GM21360 (cell line): ENCODE data around the gene PREX1.
"Not testable (repeated sequence)": the region's sequence is repeated elsewhere in the genome, so short reads cannot be mapped to it uniquely, and the experiment has no call there.

Experiments
- ATAC-seq: cut with Tn5 transposase; IDR thresholded peaks from one replicate; pipeline ENCODE4 v1.9.1; 2021; ENCODE audit warnings: mild to moderate bottlenecking, moderate library complexity; ENCODE audit not compliant: unreplicated experiment

PREX1 gene

DNA sequence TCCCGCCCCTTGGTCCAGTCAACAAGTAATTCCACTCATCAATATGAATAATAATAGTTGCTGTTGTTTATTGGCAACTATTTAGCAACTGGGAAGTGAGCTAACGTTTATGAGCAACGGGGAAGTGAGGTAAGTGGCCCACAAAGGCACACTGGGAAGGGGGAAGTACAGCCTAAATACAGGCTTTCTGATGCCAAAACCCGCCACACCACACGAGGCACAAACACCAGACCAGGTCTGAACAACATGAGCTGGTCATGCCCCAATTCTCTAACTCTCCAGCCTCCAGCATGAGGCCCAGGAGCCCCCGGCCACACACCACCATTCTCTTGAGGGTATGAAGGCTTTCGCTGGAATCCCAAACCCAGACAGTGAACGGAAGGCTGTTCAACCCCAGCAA is 50.8 kb downstream of the PREX1 start:
- no peak for ATAC-seq

- no peak for ATAC-seq
Observed at GRCh38 chr20:48776306-48776705, 51.5 kb downstream of the PREX1 start.

DNA sequence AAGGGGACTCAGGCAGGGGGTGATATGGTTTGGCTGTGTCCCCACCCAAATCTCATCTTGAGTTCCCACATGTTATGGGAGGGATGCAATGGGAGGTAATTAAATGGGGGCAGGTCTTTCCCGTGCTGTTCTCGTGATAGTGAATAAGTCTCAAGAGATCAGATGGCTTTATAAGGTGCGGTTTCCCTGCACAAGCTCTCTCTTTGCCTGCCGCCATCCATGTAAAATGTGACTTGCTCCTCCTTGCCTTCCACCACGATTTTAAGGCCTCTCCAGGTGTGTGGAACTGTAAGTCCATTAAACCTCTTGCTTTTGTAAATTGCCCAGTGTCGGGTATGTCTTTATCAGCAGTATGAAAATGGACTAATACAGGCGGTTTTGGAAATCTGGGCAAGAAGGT is 52.3 kb downstream of the PREX1 start:
- ATAC-seq, result not testable (repeated sequence)

DNA sequence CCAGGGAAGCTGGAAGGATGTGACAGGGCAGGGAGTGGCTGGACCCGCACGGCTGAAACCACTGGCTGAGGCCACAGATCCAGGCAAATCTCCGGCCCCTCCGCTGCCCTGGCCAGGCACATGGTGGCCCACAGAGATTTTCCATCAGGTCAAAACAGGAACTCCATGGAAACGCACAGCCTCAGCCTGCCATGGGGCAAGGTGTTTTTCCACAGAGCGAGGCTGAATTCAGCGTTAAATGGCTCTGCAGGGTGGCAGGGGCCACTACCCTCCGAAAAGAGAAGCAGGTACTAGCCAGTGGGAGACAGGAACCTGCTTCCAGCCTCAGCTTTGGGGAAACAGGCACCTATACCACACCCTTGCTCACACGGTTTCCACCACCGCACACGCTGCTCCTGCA is 53.1 kb downstream of the PREX1 start:
- ATAC-seq, result no peak

DNA sequence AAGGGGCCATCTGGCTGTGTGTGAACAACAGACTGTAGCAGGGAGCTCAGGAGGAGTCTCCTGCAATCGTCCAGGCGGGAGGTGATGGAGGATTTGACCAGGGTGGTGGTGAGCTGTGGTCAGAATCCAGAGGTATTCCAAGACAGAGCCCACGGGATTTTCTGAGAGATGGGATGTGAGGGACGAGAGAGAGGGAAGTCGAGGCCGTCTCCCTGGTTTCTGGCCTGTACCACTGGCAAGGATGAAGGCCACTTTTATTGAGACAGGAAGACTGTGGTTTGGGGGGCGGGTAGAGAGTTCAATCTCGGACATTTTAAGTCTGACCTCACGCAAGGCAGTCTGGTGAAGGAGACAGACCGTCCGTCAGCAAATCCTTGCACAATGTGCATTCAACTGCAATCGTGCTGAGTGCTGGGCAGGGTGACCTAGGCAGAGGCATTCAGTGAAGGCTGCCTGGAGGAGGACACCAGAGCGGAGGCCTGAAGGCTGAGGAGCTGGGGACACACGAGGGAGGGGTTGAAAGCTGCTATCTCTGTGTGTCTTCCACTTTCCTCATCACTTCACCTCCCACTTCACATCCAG is 53.9 kb downstream of the PREX1 start:
- no peak for ATAC-seq

- no peak for ATAC-seq
Observed at GRCh38 chr20:48772183-48772976, 55.4 kb downstream of the PREX1 start.

DNA sequence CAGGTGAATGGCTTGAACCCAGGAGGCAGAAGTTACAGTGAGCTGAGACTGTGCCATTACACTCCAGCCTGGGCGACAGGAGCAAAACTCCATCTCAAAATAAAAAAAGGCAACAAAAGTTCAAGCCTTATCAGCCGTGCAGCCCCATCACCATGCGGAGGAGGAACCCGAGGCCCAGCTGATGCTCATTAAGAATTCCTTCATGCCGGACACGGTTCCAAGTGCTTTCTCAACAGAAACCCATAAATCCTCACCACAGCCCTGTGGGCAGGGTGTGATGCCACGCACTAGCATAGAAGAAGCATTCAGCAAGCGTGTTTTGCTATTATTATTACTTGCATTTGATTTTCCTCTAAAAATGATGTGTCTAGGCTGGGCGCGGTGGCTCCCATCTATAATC is 56.3 kb downstream of the PREX1 start:
- no peak for ATAC-seq

DNA sequence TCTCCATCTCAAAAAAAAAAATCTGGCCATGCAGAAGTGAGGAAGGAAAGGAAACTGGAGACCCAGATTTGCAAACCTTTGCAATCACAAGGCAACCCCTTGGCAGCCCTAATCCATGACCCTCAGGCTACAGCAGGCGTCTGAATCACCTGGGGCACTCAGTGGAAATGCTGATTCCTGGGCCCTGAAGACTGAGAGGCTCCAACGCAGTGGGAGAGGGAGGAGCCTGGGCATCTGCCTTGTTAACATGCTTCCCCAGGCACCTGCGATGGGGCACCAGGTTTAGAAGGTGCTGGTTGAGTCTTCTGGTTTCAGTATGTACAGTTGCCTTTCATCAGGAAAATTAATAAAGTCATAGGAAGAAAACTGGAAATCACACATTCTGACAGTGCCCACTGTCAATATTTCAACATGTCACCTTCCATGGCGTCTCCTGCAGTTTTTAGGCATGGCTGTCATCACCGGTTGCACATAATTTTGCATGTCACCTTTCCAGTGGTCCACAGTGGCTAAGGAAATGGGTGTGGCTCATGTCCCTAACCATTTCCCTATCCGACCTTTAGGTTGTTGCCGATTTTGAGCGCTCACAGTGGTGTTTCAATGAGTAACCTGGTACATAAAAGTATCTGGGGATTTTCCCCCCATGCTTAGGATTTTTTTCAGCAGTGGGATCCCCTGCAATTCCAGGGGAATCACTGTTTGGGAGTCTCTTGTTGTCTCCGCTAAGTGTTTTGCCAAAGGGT is 56.9 kb downstream of the PREX1 start:
- no peak for ATAC-seq

DNA sequence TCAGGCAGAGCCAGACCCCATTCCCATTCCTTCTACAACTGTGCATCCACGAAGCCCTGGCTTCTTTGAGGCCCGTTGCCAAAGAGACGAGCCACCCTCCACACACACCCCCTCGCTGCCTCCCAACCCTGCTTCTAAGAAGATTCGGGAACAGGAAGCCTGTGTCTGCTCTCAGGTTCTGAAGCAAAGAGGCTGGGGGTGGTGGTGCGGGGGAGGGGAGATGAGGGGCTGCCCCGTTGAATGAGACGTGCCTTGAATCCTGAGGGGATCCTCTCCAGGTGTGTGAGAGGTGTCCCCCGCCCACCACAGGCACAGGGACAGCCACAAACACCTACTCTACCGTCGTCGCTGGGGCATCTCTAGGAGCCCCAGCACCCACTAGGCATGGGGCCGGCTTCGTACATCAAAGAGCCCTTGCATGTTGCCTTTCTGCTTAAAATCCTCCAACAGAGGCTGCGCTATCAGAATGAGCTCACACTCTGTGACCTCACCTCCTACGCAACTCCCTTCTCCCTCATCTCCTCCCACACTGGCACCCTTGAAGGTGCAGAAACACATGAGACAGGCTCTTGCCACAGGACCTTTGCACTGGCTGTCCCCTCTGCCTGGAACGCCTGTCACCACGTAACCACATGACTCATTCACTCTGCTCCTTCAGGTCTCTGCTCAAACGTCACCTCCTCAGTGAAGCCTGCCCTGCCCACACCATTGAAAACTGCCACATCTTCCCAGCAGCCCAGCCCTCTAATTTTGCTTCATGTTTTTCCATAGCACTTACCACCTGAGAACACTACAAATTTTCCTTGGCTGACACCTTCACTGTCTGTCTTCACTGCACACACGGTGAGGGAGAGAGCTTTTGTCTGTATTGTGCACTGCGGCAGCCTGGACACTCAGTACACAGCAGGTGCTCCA is 58.5 kb downstream of the PREX1 start:
- peak; percentile 61 for ATAC-seq

DNA sequence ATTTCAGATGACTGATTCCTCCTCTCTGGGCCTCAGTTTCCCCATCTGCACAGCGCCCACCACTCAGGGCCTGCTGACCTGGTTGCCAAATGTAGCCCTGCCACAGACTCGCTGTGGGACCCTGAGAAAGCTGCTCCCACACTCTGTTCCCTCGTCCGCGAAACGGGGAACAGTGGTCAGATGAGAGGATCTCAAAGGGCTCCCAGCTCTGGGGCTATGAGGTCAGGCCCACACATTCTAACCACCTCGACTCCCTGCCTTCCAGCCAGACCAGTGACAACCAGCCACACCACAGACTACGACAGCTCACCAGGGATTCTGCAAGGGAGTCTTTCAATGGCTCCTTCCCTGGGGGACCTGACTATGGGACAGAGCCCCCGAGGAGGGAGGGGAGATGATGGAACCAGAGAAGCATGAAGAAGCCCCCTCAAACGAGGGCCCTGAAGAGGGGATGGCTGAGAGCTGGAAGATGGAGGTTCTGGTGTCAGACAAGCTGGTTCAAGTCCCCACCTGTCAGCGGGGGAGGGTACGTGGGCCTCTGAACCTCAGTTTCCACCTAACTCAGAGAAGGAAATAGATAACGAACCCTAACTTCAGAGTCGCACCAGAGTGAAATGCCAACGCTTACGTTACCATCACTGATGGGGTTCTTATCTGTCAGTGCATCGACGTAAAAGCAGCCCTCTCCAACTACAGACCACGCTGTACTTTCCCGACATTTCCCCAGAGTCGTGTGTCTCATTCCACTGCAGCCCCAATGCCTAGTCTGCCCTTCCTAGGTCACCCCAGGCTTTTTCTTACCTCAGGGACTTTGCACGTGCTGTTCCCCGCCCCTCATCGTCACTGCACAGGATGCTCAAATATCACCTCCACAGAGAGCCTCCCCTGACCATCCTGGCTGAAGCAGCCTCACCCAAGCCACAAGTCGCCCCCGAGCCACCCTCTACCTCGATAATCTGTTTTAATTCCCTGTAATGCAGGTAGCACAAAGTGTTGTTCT is 60.5 kb downstream of the PREX1 start:
- ATAC-seq, result no peak

GRCh38 chr20:48766205-48766604 is 61.6 kb downstream of the PREX1 start:
- no peak for ATAC-seq

GRCh38 chr20:48765359-48765758 is 62.4 kb downstream of the PREX1 start:
- no peak for ATAC-seq

GRCh38 chr20:48763216-48763914 is 64.4 kb downstream of the PREX1 start:
- no peak for ATAC-seq

DNA sequence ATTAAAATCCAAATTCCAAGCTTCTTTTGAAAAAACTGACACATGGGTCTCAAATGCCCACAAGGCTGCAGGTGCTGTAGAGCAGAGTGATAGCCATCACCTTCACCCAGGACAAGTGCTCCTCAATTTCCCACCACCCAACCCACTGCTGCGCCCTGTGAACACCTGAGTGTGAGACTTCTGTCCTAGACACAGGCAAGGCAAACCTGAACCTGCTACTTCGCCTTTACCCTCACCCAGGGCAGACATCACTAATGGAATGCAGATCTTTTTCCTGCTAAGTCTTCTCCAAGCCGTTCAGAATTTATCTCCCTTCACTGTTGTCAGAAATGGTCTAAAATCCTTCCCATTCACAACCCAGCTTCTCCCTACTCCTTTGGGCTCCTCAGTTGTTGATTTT is 65.9 kb downstream of the PREX1 start:
- ATAC-seq, result no peak

- ATAC-seq, result no peak
Observed at GRCh38 chr20:48761023-48761785, 66.6 kb downstream of the PREX1 start.

- no peak for ATAC-seq
Observed at GRCh38 chr20:48760403-48760983, 67.3 kb downstream of the PREX1 start.

DNA sequence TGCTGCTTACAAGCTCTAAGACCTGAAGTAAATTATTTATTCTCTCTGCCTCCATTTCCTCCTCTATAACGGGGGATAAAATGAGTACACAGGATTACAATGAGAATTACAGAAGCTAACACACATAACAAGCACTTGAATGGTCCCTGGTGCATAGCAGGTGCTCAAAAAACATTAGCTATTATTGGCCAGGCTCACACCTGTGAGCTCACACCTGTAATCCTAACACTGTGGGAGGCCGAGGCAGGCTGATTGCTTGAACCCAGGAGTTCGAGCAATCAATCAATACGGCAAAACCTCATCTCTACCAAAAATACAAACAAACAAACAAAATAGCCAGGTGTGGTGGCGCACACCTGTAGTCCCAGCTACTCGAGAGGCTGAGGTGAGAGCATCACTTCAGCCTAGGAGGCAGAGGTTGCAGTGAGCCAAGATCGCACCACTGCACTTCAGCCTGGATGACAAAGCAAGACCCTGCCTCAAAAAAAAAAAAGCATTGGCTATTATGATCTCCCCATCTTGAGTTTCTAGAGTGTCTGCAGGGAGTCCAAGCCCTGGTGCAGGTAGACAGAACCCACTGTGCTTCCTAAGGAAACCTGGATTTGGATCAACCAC is 68.1 kb downstream of the PREX1 start:
- no peak for ATAC-seq
